ENCODE data around the gene FAIM.

- TF ChIP-seq, protein P1, sequence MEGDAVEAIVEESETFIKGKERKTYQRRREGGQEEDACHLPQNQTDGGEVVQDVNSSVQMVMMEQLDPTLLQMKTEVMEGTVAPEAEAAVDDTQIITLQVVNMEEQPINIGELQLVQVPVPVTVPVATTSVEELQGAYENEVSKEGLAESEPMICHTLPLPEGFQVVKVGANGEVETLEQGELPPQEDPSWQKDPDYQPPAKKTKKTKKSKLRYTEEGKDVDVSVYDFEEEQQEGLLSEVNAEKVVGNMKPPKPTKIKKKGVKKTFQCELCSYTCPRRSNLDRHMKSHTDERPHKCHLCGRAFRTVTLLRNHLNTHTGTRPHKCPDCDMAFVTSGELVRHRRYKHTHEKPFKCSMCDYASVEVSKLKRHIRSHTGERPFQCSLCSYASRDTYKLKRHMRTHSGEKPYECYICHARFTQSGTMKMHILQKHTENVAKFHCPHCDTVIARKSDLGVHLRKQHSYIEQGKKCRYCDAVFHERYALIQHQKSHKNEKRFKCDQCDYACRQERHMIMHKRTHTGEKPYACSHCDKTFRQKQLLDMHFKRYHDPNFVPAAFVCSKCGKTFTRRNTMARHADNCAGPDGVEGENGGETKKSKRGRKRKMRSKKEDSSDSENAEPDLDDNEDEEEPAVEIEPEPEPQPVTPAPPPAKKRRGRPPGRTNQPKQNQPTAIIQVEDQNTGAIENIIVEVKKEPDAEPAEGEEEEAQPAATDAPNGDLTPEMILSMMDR (conservative IDR thresholded peaks at IDR 0.05; ENCODE audit: low read length) = no peak
- TF ChIP-seq EZH2phosphoT487 (IDR thresholded peaks at IDR 0.05; ENCODE audit: borderline replicate concordance, low read depth, low read length) = no peak
These were observed 21.0 kb downstream of the FAIM start for GRCh38 chr3:138629526-138629925.
